Hepatic stellate cell (primary cell): Measurements from ENCODE around the gene KIRREL3.
A peak's percentile ranks its signal among the peaks of the same experiment; 100 is the strongest.

Source experiments
- DNase-seq: peaks from one replicate; pipeline ENCODE4 v3.0.0; 2011; ENCODE audit warnings: low spot score

KIRREL3 gene

GRCh38 chr11:126830216-126830806 lies 170.3 kb downstream of the KIRREL3 start:
- no peak for DNase-seq

GRCh38 chr11:126829716-126830115 lies 170.9 kb downstream of the KIRREL3 start:
- DNase-seq = no peak

GRCh38 chr11:126824035-126824607 lies 176.4 kb downstream of the KIRREL3 start:
- no peak for DNase-seq

GRCh38 chr11:126823274-126823673 lies 177.3 kb downstream of the KIRREL3 start:
- no peak for DNase-seq

- no peak for DNase-seq
Measured at GRCh38 chr11:126821827-126822226, 178.7 kb downstream of the KIRREL3 start.

- no peak for DNase-seq
Measured at GRCh38 chr11:126819194-126819593, 181.4 kb downstream of the KIRREL3 start.

- DNase-seq = peak; percentile 22
Measured at GRCh38 chr11:126817523-126818450, 182.8 kb downstream of the KIRREL3 start.

- peak; percentile 38 for DNase-seq
Measured at GRCh38 chr11:126817096-126817495, 183.5 kb downstream of the KIRREL3 start.

- DNase-seq = no peak
Measured at GRCh38 chr11:126816645-126817044, 183.9 kb downstream of the KIRREL3 start.

- DNase-seq = peak; percentile 41
Measured at GRCh38 chr11:126815111-126815510, 185.5 kb downstream of the KIRREL3 start.

- no peak for DNase-seq
Measured at GRCh38 chr11:126810776-126811175, 189.8 kb downstream of the KIRREL3 start.

- DNase-seq = no peak
Measured at GRCh38 chr11:126809514-126810289, 190.9 kb downstream of the KIRREL3 start.

GRCh38 chr11:126808836-126809235 lies 191.7 kb downstream of the KIRREL3 start:
- DNase-seq = peak; percentile 23

- DNase-seq = no peak
Measured at GRCh38 chr11:126808296-126808695, 192.3 kb downstream of the KIRREL3 start.

- DNase-seq = no peak
Measured at GRCh38 chr11:126805870-126806269, 194.7 kb downstream of the KIRREL3 start.

GRCh38 chr11:126804363-126804762 lies 196.2 kb downstream of the KIRREL3 start:
- DNase-seq = no peak

- DNase-seq = peak; percentile 52
Measured at GRCh38 chr11:126800009-126800408, 200.6 kb downstream of the KIRREL3 start.

GRCh38 chr11:126797457-126798169 lies 203.0 kb downstream of the KIRREL3 start:
- no peak for DNase-seq

GRCh38 chr11:126793596-126793995 lies 207.0 kb downstream of the KIRREL3 start:
- DNase-seq = peak; percentile 40

- DNase-seq = no peak
Measured at GRCh38 chr11:126791991-126792390, 208.6 kb downstream of the KIRREL3 start.

GRCh38 chr11:126791446-126791845 lies 209.1 kb downstream of the KIRREL3 start:
- no peak for DNase-seq
